HEK293 (cell line): ENCODE data around the gene KMT2A.
A peak's percentile ranks its signal among the peaks of the same experiment; 100 is the strongest.

Experiments used
- CTCF ChIA-PET: fragments of 350-600 bp; formaldehyde crosslinking; extraction: SDS; loops from one replicate; lab custom pipeline; 2021; ENCODE audit warnings: antibody characterized with exemption; lab: Yijun Ruan, JAX
- POLR2A ChIA-PET: fragments of 300-600 bp; formaldehyde crosslinking; extraction: SDS; loops from one replicate; lab custom pipeline; 2020; ENCODE audit warnings: antibody characterized with exemption, inconsistent platforms; lab: Yijun Ruan, JAX
- H3K27ac ChIP-seq: fragments of 200-500 bp; sonication (Bioruptor generic); 2 replicates; pipeline ENCODE4 v1.5.1; 2014; ENCODE audit warnings: low read depth, low read length, control low read depth, inconsistent platforms; ENCODE audit errors: extremely low read depth
- H3K36me3 ChIP-seq, 2 experiments: fragments of 200-500 bp in 1 of 2; sonication (Bioruptor generic) in 1 of 2; 1 replicate in 1 of 2; 2 replicates in 1 of 2; pipeline ENCODE4 v1.5.1; 2014 to 2017; ENCODE audit warnings: inconsistent platforms in 2 of 2, low read length in 2 of 2; ENCODE audit not compliant: control insufficient read depth in 2 of 2, insufficient read depth in 1 of 2
- H3K4me1 ChIP-seq: fragments of 200-500 bp; sonication (Bioruptor generic); 2 replicates; pipeline ENCODE4 v1.5.1; 2014; ENCODE audit warnings: mild to moderate bottlenecking, low read length, inconsistent platforms; ENCODE audit not compliant: control insufficient read depth, insufficient read depth
- H3K4me3 ChIP-seq: 2 replicates; pipeline ENCODE4 v1.5.1; 2011; ENCODE audit warnings: low read depth, mild to moderate bottlenecking, control low read depth, low read length, moderate library complexity
- H3K9me3 ChIP-seq: fragments of 200-500 bp; sonication (Bioruptor generic); 2 replicates; pipeline ENCODE4 v1.5.1; 2014; ENCODE audit warnings: low read depth, low read length, inconsistent platforms; ENCODE audit not compliant: control insufficient read depth, insufficient read depth
- GLIS2 ChIP-seq: fragments of 450-650 bp; formaldehyde crosslinking; IDR thresholded peaks from 2 replicates; pipeline ENCODE4 v1.5.1; 2016; ENCODE audit warnings: missing biosample characterization, missing genetic modification characterization
- HOXA7 ChIP-seq: sonication (generic); formaldehyde crosslinking; IDR thresholded peaks from 2 replicates; pipeline ENCODE4 v1.8.1; 2022; ENCODE audit warnings: missing genetic modification reagents, borderline replicate concordance
- HOXC10 ChIP-seq: sonication (generic); formaldehyde crosslinking; IDR thresholded peaks from 2 replicates; pipeline ENCODE4 v1.8.1; 2023; ENCODE audit warnings: mild to moderate bottlenecking, missing genetic modification reagents
- KLF8 ChIP-seq: fragments of 450-650 bp; formaldehyde crosslinking; IDR thresholded peaks from 2 replicates; pipeline ENCODE4 v1.5.1; 2016; ENCODE audit warnings: missing biosample characterization, missing genetic modification characterization
- MZF1 ChIP-seq: fragments of 450-650 bp; formaldehyde crosslinking; IDR thresholded peaks from 2 replicates; pipeline ENCODE4 v1.5.1; 2017; ENCODE audit warnings: missing biosample characterization, missing genetic modification characterization, borderline replicate concordance
- YY1 ChIP-seq: fragments of 450-650 bp; formaldehyde crosslinking; IDR thresholded peaks from 2 replicates; pipeline ENCODE4 v1.5.1; 2018; ENCODE audit warnings: missing biosample characterization, missing genetic modification characterization
- ZBTB49 ChIP-seq: fragments of 450-650 bp; formaldehyde crosslinking; IDR thresholded peaks from 2 replicates; pipeline ENCODE4 v1.5.1; 2016; ENCODE audit warnings: missing biosample characterization, missing genetic modification characterization, low read depth
- ZFP37 ChIP-seq: fragments of 450-650 bp; formaldehyde crosslinking; IDR thresholded peaks from 2 replicates; pipeline ENCODE4 v1.5.1; 2016; ENCODE audit warnings: missing biosample characterization, missing genetic modification characterization
- ZNF10 ChIP-seq: fragments of 450-650 bp; formaldehyde crosslinking; IDR thresholded peaks from 2 replicates; pipeline ENCODE4 v1.5.1; 2017; ENCODE audit warnings: missing biosample characterization, missing genetic modification characterization
- ZNF202 ChIP-seq: fragments of 450-650 bp; formaldehyde crosslinking; IDR thresholded peaks from 2 replicates; pipeline ENCODE4 v1.5.1; 2016; ENCODE audit warnings: missing biosample characterization, missing genetic modification characterization, borderline replicate concordance
- ZNF239 ChIP-seq: fragments of 450-650 bp; formaldehyde crosslinking; IDR thresholded peaks from 2 replicates; pipeline ENCODE4 v1.5.1; 2016; ENCODE audit warnings: missing biosample characterization, missing genetic modification characterization
- ZNF274 ChIP-seq, 2 experiments: fragments of 200-500 bp in 1 of 2; fragments of 450-650 bp in 1 of 2; sonication (Bioruptor generic) in 1 of 2; formaldehyde crosslinking in 1 of 2; IDR thresholded peaks; 2 replicates each; pipeline versions ENCODE4 v1.5.1 to v1.6.1; 2014 to 2016; ENCODE audit warnings: borderline replicate concordance in 1 of 2, inconsistent platforms in 1 of 2, low read length in 1 of 2, missing biosample characterization in 1 of 2, missing genetic modification characterization in 1 of 2
- ZNF354C ChIP-seq: fragments of 450-650 bp; formaldehyde crosslinking; IDR thresholded peaks from 2 replicates; pipeline ENCODE4 v1.5.1; 2016; ENCODE audit warnings: missing biosample characterization, missing genetic modification characterization, low read depth, borderline replicate concordance
- ZNF366 ChIP-seq: fragments of 450-650 bp; formaldehyde crosslinking; conservative IDR thresholded peaks from 2 replicates; pipeline ENCODE4 v1.5.1; 2016; ENCODE audit warnings: missing biosample characterization, missing genetic modification characterization
- ZNF404 ChIP-seq: fragments of 450-650 bp; formaldehyde crosslinking; IDR thresholded peaks from 2 replicates; pipeline ENCODE4 v1.5.1; 2017; ENCODE audit warnings: missing biosample characterization, missing genetic modification characterization
- ZNF416 ChIP-seq: fragments of 450-650 bp; formaldehyde crosslinking; IDR thresholded peaks from 2 replicates; pipeline ENCODE4 v1.5.1; 2016; ENCODE audit warnings: missing biosample characterization, missing genetic modification characterization
- ZNF449 ChIP-seq: fragments of 450-650 bp; formaldehyde crosslinking; IDR thresholded peaks from 2 replicates; pipeline ENCODE4 v1.5.1; 2017; ENCODE audit warnings: missing biosample characterization, mild to moderate bottlenecking, missing genetic modification characterization, moderate library complexity
- ZNF510 ChIP-seq: fragments of 450-650 bp; formaldehyde crosslinking; IDR thresholded peaks from 2 replicates; pipeline ENCODE4 v1.5.1; 2018; ENCODE audit warnings: mild to moderate bottlenecking, missing genetic modification characterization, missing biosample characterization; ENCODE audit not compliant: insufficient replicate concordance
- ZNF514 ChIP-seq: fragments of 450-650 bp; formaldehyde crosslinking; IDR thresholded peaks from 2 replicates; pipeline ENCODE4 v1.5.1; 2016; ENCODE audit warnings: missing biosample characterization, missing genetic modification characterization
- ZNF530 ChIP-seq: fragments of 450-650 bp; formaldehyde crosslinking; IDR thresholded peaks from 2 replicates; pipeline ENCODE4 v1.5.1; 2016; ENCODE audit warnings: low read depth, missing biosample characterization, missing genetic modification characterization
- ZNF623 ChIP-seq: fragments of 450-650 bp; formaldehyde crosslinking; IDR thresholded peaks from 2 replicates; pipeline ENCODE4 v1.5.1; 2016; ENCODE audit warnings: missing biosample characterization, missing genetic modification characterization
- ZNF677 ChIP-seq: fragments of 450-650 bp; IDR thresholded peaks from 2 replicates; pipeline ENCODE4 v1.5.0; 2018; ENCODE audit warnings: missing biosample characterization, mild to moderate bottlenecking, missing genetic modification characterization, moderate library complexity
- ZNF837 ChIP-seq: fragments of 450-650 bp; formaldehyde crosslinking; IDR thresholded peaks from 2 replicates; pipeline ENCODE4 v1.5.1; 2016; ENCODE audit warnings: missing biosample characterization, missing genetic modification characterization
- ZSCAN30 ChIP-seq: fragments of 450-650 bp; IDR thresholded peaks from 2 replicates; pipeline ENCODE4 v1.5.1; 2018; ENCODE audit warnings: missing biosample characterization, mild to moderate bottlenecking, missing genetic modification characterization, moderate library complexity

Gene KMT2A

GRCh38 chr11:118537409-118537980, 101.2 kb downstream of the KMT2A start:
- no peak overlapping the region for H3K4me3 ChIP-seq
- H3K4me1 ChIP-seq: no peaks in the 10 kb centered on the region
- ChIA-PET CTCF (interaction anchor here (0.7 kb wide), 1 partner anchor 269 kb away, joined by 3 read pairs; no protein-coding TSS in a partner anchor), POLR2A (no interaction called here)
- peaks cover 0 to 60% of the 10 kb centered on the region in 2 experiments; a peak in 2 of 3 replicates for H3K36me3 ChIP-seq
- H3K9me3 ChIP-seq: no peaks in the 10 kb centered on the region
- TF ChIP-seq ZNF10 (tag by site-specific recombination): peak; percentile 84
- no peak for TF ChIP-seq GLIS2 (tag by site-specific recombination)
- no peak for TF ChIP-seq ZNF530
- no peak for TF ChIP-seq ZNF404 (tag by site-specific recombination)
- TF ChIP-seq ZBTB49 (tag by site-specific recombination): no peak
- no peak for TF ChIP-seq ZNF354C (tag by site-specific recombination)
- H3K27ac ChIP-seq: no peak overlapping the region

DNA sequence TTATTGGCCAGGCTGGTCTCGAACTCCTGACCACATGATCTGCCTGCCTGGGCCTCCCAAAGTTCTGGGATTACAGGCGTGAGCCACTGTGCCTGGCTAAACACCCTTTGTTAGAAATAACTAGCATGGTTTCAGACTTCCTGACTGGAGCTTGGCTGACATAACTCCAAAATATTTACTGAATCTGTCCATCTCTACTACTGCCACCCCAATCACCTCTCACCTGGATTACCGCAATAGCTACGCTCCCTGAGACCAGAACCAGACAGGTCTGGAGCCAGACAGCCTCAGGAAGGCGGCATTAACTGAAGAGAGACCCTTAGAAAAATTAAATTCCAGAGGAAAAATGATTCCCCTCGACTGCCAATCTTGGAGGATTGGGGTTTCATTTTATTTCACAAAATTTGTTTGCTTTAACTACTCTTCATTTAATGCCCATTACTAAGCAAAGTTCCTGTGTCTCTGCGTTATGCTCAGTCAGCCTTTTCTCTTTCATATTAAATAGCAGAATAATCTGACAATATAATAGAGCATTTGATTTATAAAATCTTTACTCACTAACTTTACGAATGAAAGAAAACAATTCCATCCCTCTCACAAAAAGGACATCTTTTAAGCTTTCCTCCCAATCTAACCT, 107.8 kb downstream of the KMT2A start:
- Histone ChIP-seq H3K4me3 (no peak overlapping the region), H3K27ac (no peak overlapping the region), H3K36me3 (peaks cover 0 to 58% of the 10 kb centered on the region in 2 experiments; a peak in 2 of 3 replicates), H3K9me3 (no peaks in the 10 kb centered on the region), H3K4me1 (no peaks in the 10 kb centered on the region)
- TF ChIP-seq MZF1 (tag by site-specific recombination): no peak
- no peak for TF ChIP-seq ZNF274 (IDR thresholded peaks at IDR 0.05; ENCODE audit: low read length)
- TF ChIP-seq ZNF274 (tag by site-specific recombination; IDR thresholded peaks at IDR 0.05; ENCODE audit: borderline replicate concordance): no peak
- no peak for TF ChIP-seq ZNF514
- TF ChIP-seq ZSCAN30: no peak
- no peak for TF ChIP-seq HOXC10 (CRISPR knock-in tag)
- ChIA-PET CTCF (interaction anchor here (0.6 to 0.8 kb wide), 3 partner anchors 15 to 390 kb away, joined by 3 read pairs; partner anchors contain the start of gene TTC36), POLR2A (no interaction called here)

DNA sequence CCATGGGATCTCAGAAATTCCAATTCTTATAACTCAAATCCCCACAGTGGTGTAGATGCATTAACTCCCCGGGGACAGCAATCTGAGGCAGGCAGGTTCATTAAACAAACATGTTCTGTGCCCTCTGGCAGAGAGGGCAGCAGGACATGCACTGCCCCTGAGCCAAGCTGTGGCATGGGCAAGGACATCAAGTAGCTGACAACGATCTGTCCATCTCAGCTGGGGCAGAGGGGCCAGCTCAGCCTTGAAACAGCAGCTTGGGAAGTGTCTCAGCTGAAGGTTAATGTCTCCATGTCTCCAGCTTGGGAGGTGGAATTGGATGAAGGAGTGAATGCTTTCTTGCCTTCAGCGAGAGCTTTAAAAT, 108.3 kb downstream of the KMT2A start:
- no peaks in the 10 kb centered on the region for H3K4me1 ChIP-seq
- POLR2A ChIA-PET: no interaction called here
- no peak for TF ChIP-seq ZNF510 (tag by site-specific recombination)
- TF ChIP-seq ZNF449: no peak
- TF ChIP-seq ZNF366 (tag by site-specific recombination): no peak
- TF ChIP-seq ZNF416: no peak
- TF ChIP-seq YY1 (tag by site-specific recombination): no peak
- TF ChIP-seq ZNF837 (tag by site-specific recombination): no peak
- TF ChIP-seq ZNF239: no peak
- TF ChIP-seq HOXA7: no peak
- TF ChIP-seq ZNF623 (tag by site-specific recombination): no peak
- TF ChIP-seq KLF8 (tag by site-specific recombination): no peak
- TF ChIP-seq ZNF202 (tag by site-specific recombination): no peak
- no peak for TF ChIP-seq ZNF677 (tag by site-specific recombination)
- TF ChIP-seq ZFP37 (tag by site-specific recombination): no peak
- TF ChIP-seq MZF1 (tag by site-specific recombination): no peak
- H3K9me3 ChIP-seq: no peaks in the 10 kb centered on the region
- no peak overlapping the region for H3K4me3 ChIP-seq
- H3K36me3 ChIP-seq: peaks cover 0 to 58% of the 10 kb centered on the region in 2 experiments; a peak in 2 of 3 replicates
- no peak overlapping the region for H3K27ac ChIP-seq
- CTCF ChIA-PET: no interaction called here
